ENCODE data around the gene EIF2B2. TPM values are rescaled to one million over a fixed set of nuclear protein-coding genes. Genes with fewer than 3 reads are reported as not detected.
"Not testable (repeated sequence)": the region's sequence is repeated elsewhere in the genome, so short reads cannot be mapped to it uniquely, and the experiment has no call there.

EIF2B2 gene
- total and polyA plus RNA-seq, 2 experiments from 2014 or later: 39.2 to 40.5 TPM

GRCh38 chr14:74988993-74989392 lies 13.7 kb upstream of the EIF2B2 start:
- H3F3A ChIP-seq (replicated peaks; ENCODE audit: low read depth): no peaks in the 10 kb centered on the region
- Mint-ChIP-seq H3K9me3 (no peaks in the 10 kb centered on the region), H3K27ac (no peak overlapping the region), H3K4me3 (no peak overlapping the region), H3K36me3 (ENCODE audit: low read depth) (no peaks in the 10 kb centered on the region), H3K4me1 (peaks cover 8% of the 10 kb centered on the region), H3K27me3 (ENCODE audit: insufficient read depth, low read depth, poor library complexity) (peaks cover 6% of the 10 kb centered on the region)
- H2AFZ ChIP-seq: peak overlapping the region; percentile 92
- H3K4me1 ChIP-seq (ENCODE audit: insufficient read depth): peaks cover 7% of the 10 kb centered on the region; the same call in 1 of the 2 replicates
- TF ChIP-seq ETS1 (IDR thresholded peaks at IDR 0.05) (0 out of 2 replicates have a peak, but pooled peaks have one; percentile 31), CTCF (conservative IDR thresholded peaks at IDR 0.05; ENCODE audit: low read depth in 2 of 2) (no peak)
- no peaks in the 10 kb centered on the region for H3K9me2 ChIP-seq (ENCODE audit: insufficient read depth)
- no peak overlapping the region for H3K27ac ChIP-seq (ENCODE audit: low read depth)
- DNase-seq (ENCODE audit: low spot score) (peak; percentile 56), ATAC-seq (peak; percentile 69)
- H4K20me1 ChIP-seq (replicated peaks; ENCODE audit: insufficient read depth): no peaks in the 10 kb centered on the region
- H3K4me2 ChIP-seq: no peak overlapping the region
- no peaks in the 10 kb centered on the region for H3K36me3 ChIP-seq (ENCODE audit: insufficient read depth)
- H3K27me3 ChIP-seq (ENCODE audit: insufficient read depth): no peaks in the 10 kb centered on the region
- H3K79me2 ChIP-seq (replicated peaks; ENCODE audit: insufficient read depth): no peaks in the 10 kb centered on the region
- no peak overlapping the region for H3K4me3 ChIP-seq

- not testable (repeated sequence) for H3K27ac Mint-ChIP-seq; H3K4me1 Mint-ChIP-seq; H3K27me3 ChIP-seq (ENCODE audit: insufficient read depth); ATAC-seq; H3K4me1 ChIP-seq (ENCODE audit: insufficient read depth); H3K9me3 Mint-ChIP-seq; H3K27ac ChIP-seq (ENCODE audit: low read depth); H3K4me2 ChIP-seq; H3K27me3 Mint-ChIP-seq (ENCODE audit: insufficient read depth, low read depth, poor library complexity); DNase-seq (ENCODE audit: low spot score); H3K4me3 ChIP-seq; H3K79me2 ChIP-seq (replicated peaks; ENCODE audit: insufficient read depth); H3K36me3 Mint-ChIP-seq (ENCODE audit: low read depth); H3F3A ChIP-seq (replicated peaks; ENCODE audit: low read depth); H2AFZ ChIP-seq; H3K4me3 Mint-ChIP-seq; H3K9me2 ChIP-seq (ENCODE audit: insufficient read depth); H3K36me3 ChIP-seq (ENCODE audit: insufficient read depth); H4K20me1 ChIP-seq (replicated peaks; ENCODE audit: insufficient read depth)
Measured at GRCh38 chr14:74994182-74994581, 8.5 kb upstream of the EIF2B2 start.

- not testable (repeated sequence) for DNase-seq (ENCODE audit: low spot score); H3K4me1 Mint-ChIP-seq; H3K9me2 ChIP-seq (ENCODE audit: insufficient read depth); H3K4me3 Mint-ChIP-seq; H3K4me1 ChIP-seq (ENCODE audit: insufficient read depth); H3K27ac Mint-ChIP-seq; H3K36me3 ChIP-seq (ENCODE audit: insufficient read depth); H3K4me2 ChIP-seq; H4K20me1 ChIP-seq (replicated peaks; ENCODE audit: insufficient read depth); ATAC-seq; H2AFZ ChIP-seq; H3K79me2 ChIP-seq (replicated peaks; ENCODE audit: insufficient read depth); H3K4me3 ChIP-seq; H3K36me3 Mint-ChIP-seq (ENCODE audit: low read depth); H3K27me3 Mint-ChIP-seq (ENCODE audit: insufficient read depth, low read depth, poor library complexity); H3F3A ChIP-seq (replicated peaks; ENCODE audit: low read depth); H3K9me3 Mint-ChIP-seq; H3K27me3 ChIP-seq (ENCODE audit: insufficient read depth); H3K27ac ChIP-seq (ENCODE audit: low read depth)
Measured at GRCh38 chr14:74995781-74996180, 6.9 kb upstream of the EIF2B2 start.

Measured in GM23338 (cell line).